Activated naive CD4-positive, alpha-beta T cell treated with anti-CD3 and anti-CD28 coated beads, Interleukin-2, amount 10 ng/mL, durations not matched to agents 7 days and 5 days (primary cell): ENCODE data around the gene SHC2.

ENCODE experiments used
- CTCF ChIA-PET: fragments of 350-600 bp; sonication (Branson Sonifier 250); formaldehyde crosslinking; loops from one replicate; lab custom pipeline; 2021; ENCODE audit warnings: antibody characterized with exemption; lab: Charles Lee
- DNase-seq: peaks from one replicate; pipeline ENCODE4 v3.0.0-alpha.2; 2020
- H3K27ac Mint-ChIP-seq: one replicate; pipeline ENCODE4 v1.8.0; 2021; ENCODE audit warnings: mild to moderate bottlenecking, moderate library complexity, mixed read lengths
- H3K27me3 Mint-ChIP-seq: one replicate; pipeline ENCODE4 v1.8.0; 2021; ENCODE audit warnings: mild to moderate bottlenecking, mixed read lengths
- H3K36me3 Mint-ChIP-seq: one replicate; pipeline ENCODE4 v1.8.0; 2021; ENCODE audit warnings: mixed read lengths
- H3K4me1 Mint-ChIP-seq: one replicate; pipeline ENCODE4 v1.8.0; 2021; ENCODE audit warnings: mixed read lengths
- H3K4me3 Mint-ChIP-seq: one replicate; pipeline ENCODE4 v1.8.0; 2021; ENCODE audit warnings: mild to moderate bottlenecking, moderate library complexity, mixed read lengths
- H3K9me3 Mint-ChIP-seq: one replicate; pipeline ENCODE4 v1.8.0; 2021; ENCODE audit warnings: mixed read lengths

SHC2 gene

DNA sequence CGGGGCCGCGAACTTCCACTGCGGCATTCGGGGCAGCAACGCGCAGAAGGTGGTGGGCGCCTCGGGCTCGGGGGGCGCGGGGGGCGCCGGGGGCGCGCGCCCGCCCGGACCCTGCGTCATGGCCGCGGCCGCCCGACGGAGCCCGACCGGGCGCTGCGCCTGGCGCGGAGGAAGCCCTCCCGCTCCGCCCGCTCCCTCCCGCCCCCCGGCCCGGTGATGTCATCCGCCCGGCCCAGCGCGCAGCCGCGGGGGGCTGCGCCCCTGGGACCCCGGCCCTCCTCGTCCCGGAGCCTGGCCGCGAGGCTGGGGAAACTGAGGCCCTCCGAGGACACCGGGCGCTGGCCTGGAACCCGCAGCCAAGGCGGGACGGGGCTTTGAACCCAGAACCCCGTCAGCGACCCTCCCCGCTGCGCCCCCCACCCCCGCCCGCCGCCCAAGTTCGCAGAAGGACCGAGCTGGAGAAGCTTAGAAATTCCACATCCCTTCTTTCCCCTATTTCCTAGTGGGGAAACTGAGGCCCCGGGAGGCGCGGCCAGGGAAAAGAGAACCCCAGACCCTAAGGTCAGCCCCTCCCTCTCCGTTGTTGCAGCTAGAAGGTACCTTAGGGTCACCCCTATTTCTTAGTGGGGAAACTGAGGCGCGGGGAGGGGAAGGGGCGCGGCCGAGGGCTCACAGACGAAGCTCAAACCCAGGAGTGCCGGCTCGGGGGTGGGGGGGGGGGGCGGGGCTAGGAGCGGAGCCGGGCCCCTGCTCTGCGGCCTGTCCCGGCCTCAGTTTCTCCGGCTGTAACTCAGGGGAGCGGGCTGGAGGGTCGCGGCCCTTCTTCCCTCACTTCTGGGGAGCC is at the start of gene SHC2:
SHC2 (minus strand) TSS at position 157 of the 844 bp plus-strand sequence; CDS start at position 120, 37 bp downstream.
- Mint-ChIP-seq H3K27ac (no peak within 1 kb of the TSS), H3K27me3 (peaks cover 42% of the 10 kb centered on the region)
- DNase-seq, result no peak

GRCh38 chr19:508204-509150 is 47.6 kb upstream of the SHC2 start:
- H3K27ac Mint-ChIP-seq, result peak overlapping the region; percentile 98

More for the DNA sequence above, at the start of gene SHC2:
- Mint-ChIP-seq H3K4me3 (peak within 1 kb of the TSS; percentile 44), H3K4me1 (peaks cover 10% of the 10 kb centered on the region), H3K36me3 (peaks cover 3% of the 10 kb centered on the region), H3K9me3 (peaks cover 3% of the 10 kb centered on the region)
- CTCF ChIA-PET, result no interaction called here

GRCh38 chr19:507286-508203 is 46.7 kb upstream of the SHC2 start, which contains the start of gene TPGS1:
TPGS1 (plus strand) TSS chr19:507497; CDS start chr19:507507, 10 bp downstream.
- CTCF ChIA-PET, result interaction anchor here (0.7 to 3.5 kb wide), 9 partner anchors 13 to 212 kb away, joined by 3 to 18 read pairs (median 4); partner anchors contain the start of genes CDC34 and MADCAM1
- H3K4me1 Mint-ChIP-seq, result peaks cover 57% of the 10 kb centered on the region
- H3K4me3 Mint-ChIP-seq, result peak within 1 kb of the TSS; percentile 90
- peaks cover under 1% of the 10 kb centered on the region for H3K9me3 Mint-ChIP-seq
- H3K36me3 Mint-ChIP-seq, result peaks cover 7% of the 10 kb centered on the region
- H3K27ac Mint-ChIP-seq, result peak within 1 kb of the TSS; percentile 98
- peak; percentile 91 for DNase-seq
- H3K27me3 Mint-ChIP-seq, result no peaks in the 10 kb centered on the region

More at GRCh38 chr19:508204-509150, 47.6 kb upstream of the SHC2 start:
- Mint-ChIP-seq H3K9me3 (no peaks in the 10 kb centered on the region), H3K27me3 (no peaks in the 10 kb centered on the region), H3K4me1 (peaks cover 52% of the 10 kb centered on the region), H3K36me3 (peaks cover 7% of the 10 kb centered on the region), H3K4me3 (peak overlapping the region; percentile 90)
- CTCF ChIA-PET, result interaction anchor here (0.7 to 3.5 kb wide), 2 partner anchors 22 to 214 kb away, joined by 3 to 71 read pairs; partner anchors contain the start of gene CDC34
- no peak for DNase-seq

DNA sequence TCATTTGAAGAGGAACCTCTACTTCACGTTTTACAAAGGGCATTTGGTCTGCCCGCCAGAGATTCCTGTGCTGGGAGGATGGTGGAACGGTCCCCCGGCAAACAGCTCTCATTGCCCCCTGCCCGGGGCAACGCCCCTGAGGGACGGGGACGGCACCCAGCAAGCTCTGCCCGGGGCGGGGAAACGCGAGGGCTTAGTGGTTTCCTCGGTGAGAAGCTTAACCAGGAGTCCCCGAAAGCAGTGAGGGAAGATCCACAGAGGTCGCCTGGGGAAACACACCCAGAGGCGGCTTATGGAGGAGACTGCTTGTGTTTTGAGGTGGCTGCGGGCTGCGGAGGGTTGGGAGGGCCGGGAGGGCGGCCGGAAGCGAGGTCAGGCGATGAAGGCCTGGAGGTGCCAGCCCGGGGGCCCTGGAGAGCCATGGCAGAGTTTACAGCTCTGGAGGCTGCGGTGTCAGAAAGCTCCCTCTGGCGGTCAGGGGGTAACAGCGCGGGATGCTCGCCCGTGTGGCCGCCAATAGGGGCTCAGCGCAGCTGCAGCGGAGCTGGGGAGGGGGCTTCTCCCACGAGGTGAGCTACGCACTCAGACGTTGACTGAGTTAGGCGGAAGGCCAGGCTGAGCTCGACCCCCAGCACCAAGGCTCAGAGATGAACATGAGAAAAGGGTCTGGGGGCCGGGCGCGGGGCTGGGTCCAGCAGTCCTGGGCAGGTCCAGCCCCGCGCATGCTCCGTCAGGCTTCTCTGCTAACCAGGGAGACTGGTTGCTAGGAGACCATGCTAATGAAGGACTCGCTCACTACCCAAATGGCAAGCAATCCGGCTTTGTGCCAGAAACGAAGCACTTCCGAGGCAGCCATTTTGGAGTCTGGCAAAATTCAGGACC is 45.8 kb upstream of the SHC2 start:
- peaks cover 3% of the 10 kb centered on the region for H3K9me3 Mint-ChIP-seq
- H3K27me3 Mint-ChIP-seq, result peaks cover 4% of the 10 kb centered on the region
- peaks cover 51% of the 10 kb centered on the region for H3K4me1 Mint-ChIP-seq
- H3K27ac Mint-ChIP-seq, result peak overlapping the region; percentile 98
- H3K4me3 Mint-ChIP-seq, result peak overlapping the region; percentile 90
- peak; percentile 96 for DNase-seq
- CTCF ChIA-PET, result interaction anchor here (0.7 to 3.5 kb wide), 9 partner anchors 12 to 211 kb away, joined by 3 to 18 read pairs (median 4); partner anchors contain the start of genes CDC34 and MADCAM1
- H3K36me3 Mint-ChIP-seq, result peaks cover 7% of the 10 kb centered on the region

DNA sequence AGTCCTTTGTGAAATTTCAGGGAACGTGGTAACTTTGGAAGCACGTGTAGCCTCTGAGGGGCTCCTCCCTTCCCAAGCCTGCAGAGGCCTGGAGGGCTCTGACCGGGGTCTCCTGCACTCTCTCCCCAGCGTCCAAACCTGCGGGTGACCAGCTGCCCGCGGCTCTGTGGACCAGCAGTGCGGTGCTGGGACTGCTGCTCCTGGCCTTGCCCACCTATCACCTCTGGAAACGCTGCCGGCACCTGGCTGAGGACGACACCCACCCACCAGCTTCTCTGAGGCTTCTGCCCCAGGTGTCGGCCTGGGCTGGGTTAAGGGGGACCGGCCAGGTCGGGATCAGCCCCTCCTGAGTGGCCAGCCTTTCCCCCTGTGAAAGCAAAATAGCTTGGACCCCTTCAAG is 43.8 kb upstream of the SHC2 start:
- CTCF ChIA-PET, result interaction anchor here (0.8 to 3.5 kb wide), 2 partner anchors 10 to 14 kb away, joined by 3 to 18 read pairs; partner anchors contain the start of gene MADCAM1
- Mint-ChIP-seq H3K9me3 (peaks cover 3% of the 10 kb centered on the region), H3K4me3 (no peak overlapping the region), H3K27me3 (peaks cover 16% of the 10 kb centered on the region), H3K36me3 (peaks cover 4% of the 10 kb centered on the region), H3K27ac (no peak overlapping the region), H3K4me1 (peaks cover 37% of the 10 kb centered on the region)
- DNase-seq, result no peak

DNA sequence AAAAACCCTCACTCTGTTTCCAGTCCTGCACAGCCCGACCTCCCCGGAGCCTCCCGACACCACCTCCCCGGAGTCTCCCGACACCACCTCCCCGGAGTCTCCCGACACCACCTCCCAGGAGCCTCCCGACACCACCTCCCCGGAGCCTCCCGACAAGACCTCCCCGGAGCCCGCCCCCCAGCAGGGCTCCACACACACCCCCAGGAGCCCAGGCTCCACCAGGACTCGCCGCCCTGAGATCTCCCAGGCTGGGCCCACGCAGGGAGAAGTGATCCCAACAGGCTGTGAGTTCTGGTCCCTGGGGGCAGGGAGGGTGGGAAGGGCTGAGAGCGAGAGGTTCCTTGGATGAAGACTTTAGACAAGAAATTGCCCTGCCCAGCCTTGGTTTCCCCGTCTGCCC is 40.8 kb upstream of the SHC2 start:
- Mint-ChIP-seq H3K36me3 (no peaks in the 10 kb centered on the region), H3K27ac (no peak overlapping the region), H3K27me3 (peaks cover 43% of the 10 kb centered on the region), H3K4me3 (no peak overlapping the region), H3K9me3 (peaks cover 3% of the 10 kb centered on the region), H3K4me1 (peaks cover 24% of the 10 kb centered on the region)
- CTCF ChIA-PET, result no interaction called here
- DNase-seq, result no peak

DNA sequence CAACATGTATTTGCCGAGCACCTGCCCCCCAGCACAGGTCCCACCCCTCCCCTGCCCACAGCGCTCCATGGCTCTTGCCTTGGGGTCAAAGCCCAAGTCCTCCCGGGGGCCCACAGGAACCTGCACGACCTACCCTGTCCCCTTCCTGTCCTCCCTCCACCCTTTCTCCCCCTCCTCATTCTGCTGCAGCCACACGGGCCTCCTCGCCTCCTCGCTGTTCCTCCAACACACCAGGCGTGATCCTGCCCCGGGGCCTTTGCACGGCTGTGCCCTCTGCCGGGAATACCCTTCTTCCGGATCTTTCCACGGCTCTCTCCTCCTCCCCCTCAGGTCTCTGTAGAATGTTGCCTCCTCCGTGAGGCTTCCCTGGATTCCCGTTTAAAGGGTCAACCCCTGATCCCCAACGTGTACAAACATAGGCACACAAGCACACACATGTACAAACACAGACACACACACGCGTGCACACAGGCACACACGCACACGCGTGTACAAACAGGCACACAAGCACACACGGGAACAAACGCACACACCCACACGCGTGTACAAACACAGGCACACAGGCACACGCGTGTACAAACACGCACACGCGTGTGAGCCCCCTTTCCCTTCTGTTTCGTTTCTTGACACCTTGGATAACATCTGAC is 38.3 kb upstream of the SHC2 start:
- peaks cover 3% of the 10 kb centered on the region for H3K9me3 Mint-ChIP-seq
- no peaks in the 10 kb centered on the region for H3K36me3 Mint-ChIP-seq
- peaks cover 64% of the 10 kb centered on the region for H3K27me3 Mint-ChIP-seq
- no peak for DNase-seq
- no peak overlapping the region for H3K27ac Mint-ChIP-seq
- no peak overlapping the region for H3K4me3 Mint-ChIP-seq
- CTCF ChIA-PET, result no interaction called here
- peaks cover 14% of the 10 kb centered on the region for H3K4me1 Mint-ChIP-seq

DNA sequence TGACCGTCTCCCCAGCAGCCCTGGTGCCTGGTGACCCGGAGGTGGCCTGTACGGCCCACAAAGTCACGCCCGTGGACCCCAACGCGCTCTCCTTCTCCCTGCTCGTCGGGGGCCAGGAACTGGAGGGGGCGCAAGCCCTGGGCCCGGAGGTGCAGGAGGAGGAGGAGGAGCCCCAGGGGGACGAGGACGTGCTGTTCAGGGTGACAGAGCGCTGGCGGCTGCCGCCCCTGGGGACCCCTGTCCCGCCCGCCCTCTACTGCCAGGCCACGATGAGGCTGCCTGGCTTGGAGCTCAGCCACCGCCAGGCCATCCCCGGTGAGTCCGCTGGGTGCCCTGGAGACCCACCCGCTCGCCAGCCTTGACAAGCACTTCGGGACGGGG is 37.7 kb upstream of the SHC2 start:
- no peak for DNase-seq
- Mint-ChIP-seq H3K4me3 (no peak overlapping the region), H3K27ac (no peak overlapping the region), H3K36me3 (no peaks in the 10 kb centered on the region), H3K9me3 (peaks cover 7% of the 10 kb centered on the region), H3K4me1 (peaks cover 17% of the 10 kb centered on the region), H3K27me3 (peaks cover 68% of the 10 kb centered on the region)
- CTCF ChIA-PET, result no interaction called here

DNA sequence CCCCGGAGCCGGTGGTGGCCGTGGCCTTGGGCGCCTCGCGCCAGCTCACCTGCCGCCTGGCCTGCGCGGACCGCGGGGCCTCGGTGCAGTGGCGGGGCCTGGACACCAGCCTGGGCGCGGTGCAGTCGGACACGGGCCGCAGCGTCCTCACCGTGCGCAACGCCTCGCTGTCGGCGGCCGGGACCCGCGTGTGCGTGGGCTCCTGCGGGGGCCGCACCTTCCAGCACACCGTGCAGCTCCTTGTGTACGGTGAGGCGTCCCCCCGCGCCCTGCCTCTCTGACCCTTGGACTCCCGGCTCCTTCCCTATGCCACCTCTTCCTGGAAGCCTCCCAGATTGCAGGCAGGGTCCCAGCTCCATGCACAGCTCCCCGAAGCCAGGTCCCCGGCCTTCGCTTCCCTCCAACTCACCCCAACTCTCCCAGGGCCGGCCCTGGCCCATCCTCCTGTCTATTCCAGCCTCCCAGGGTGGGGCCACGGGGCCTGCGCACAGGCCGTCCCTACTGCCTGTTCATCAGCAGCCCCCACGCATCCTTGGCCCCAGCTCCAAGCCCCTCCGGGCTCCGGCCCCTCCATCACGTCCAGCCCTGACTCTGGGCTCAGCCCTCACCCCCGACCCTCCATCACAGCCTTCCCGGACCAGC is 37.2 kb upstream of the SHC2 start:
- Mint-ChIP-seq H3K36me3 (no peaks in the 10 kb centered on the region), H3K4me1 (peaks cover 16% of the 10 kb centered on the region)

DNA sequence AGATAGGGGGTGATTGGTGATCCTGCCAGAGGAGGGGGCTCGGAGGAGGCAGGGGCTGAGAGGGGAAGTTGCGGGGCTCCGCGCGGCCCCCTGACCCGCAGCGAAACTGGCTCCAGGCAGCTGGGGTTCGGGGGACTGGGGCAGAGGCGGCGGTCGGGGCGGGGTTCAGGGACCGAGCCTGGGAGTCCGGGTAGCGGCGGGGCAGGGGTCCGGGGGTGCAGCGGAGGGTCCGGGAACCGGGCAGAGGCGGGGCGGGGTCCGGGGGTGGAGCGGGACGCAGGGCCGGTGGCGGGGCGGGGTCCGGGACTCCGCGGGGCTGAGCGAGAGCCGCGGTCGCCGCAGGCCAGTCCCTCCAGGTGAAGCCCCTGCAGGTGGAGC is 36.6 kb upstream of the SHC2 start:
- Mint-ChIP-seq H3K9me3 (peaks cover 8% of the 10 kb centered on the region), H3K4me1 (peaks cover 11% of the 10 kb centered on the region), H3K36me3 (no peaks in the 10 kb centered on the region), H3K4me3 (no peak overlapping the region), H3K27ac (no peak overlapping the region), H3K27me3 (peaks cover 68% of the 10 kb centered on the region)
- CTCF ChIA-PET, result interaction anchor here (0.6 kb wide), 1 partner anchor 214 kb away, joined by 3 read pairs; no protein-coding TSS in a partner anchor
- no peak for DNase-seq

More for the DNA sequence above, 37.2 kb upstream of the SHC2 start:
- H3K27me3 Mint-ChIP-seq, result peaks cover 68% of the 10 kb centered on the region
- H3K4me3 Mint-ChIP-seq, result no peak overlapping the region
- CTCF ChIA-PET, result interaction anchor here (0.6 kb wide), 1 partner anchor 214 kb away, joined by 3 read pairs; no protein-coding TSS in a partner anchor
- DNase-seq, result no peak
- H3K9me3 Mint-ChIP-seq, result peaks cover 8% of the 10 kb centered on the region
- H3K27ac Mint-ChIP-seq, result no peak overlapping the region

DNA sequence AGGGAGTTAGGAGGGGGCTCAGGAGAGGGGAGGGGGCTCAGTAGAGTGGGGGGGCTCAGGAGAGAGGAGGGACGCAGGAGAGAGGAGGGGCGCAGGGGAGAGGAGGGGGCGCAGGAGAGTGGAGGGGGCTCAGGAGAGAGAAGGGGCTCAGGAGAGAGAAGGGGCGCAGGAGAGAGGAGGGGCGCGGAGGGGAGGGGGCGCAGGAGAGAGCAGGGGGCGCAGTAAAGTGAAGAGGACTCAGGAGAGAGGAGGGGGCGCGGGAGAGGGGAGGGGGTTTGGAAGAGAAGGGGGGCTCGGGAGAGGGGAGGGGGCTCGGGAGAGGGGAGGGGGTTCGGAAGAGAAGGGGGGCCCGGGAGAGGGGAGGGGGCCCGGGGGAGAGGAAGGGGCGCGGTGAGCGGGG is 36.2 kb upstream of the SHC2 start:
- CTCF ChIA-PET, result no interaction called here
- H3K4me3 Mint-ChIP-seq, result no peak overlapping the region
- H3K27ac Mint-ChIP-seq, result no peak overlapping the region
- peaks cover 9% of the 10 kb centered on the region for H3K4me1 Mint-ChIP-seq
- H3K36me3 Mint-ChIP-seq, result no peaks in the 10 kb centered on the region
- H3K9me3 Mint-ChIP-seq, result peaks cover 7% of the 10 kb centered on the region
- H3K27me3 Mint-ChIP-seq, result peaks cover 67% of the 10 kb centered on the region
- DNase-seq, result no peak
